KMS-11 (cell line): ENCODE measurements around the gene PDE4D.

ENCODE experiments used
- H2AFZ ChIP-seq: fragments of 200-600 bp; sonication (generic); 2 replicates; pipeline ENCODE4 v1.6.1; 2016; ENCODE audit warnings: antibody characterized with exemption, mixed run types, low read depth
- H3K27ac ChIP-seq: fragments of 200-600 bp; sonication (generic); 2 replicates; pipeline ENCODE4 v1.6.1; 2016; ENCODE audit warnings: mild to moderate bottlenecking, mixed run types
- H3K27me3 ChIP-seq: fragments of 200-600 bp; sonication (generic); 2 replicates; pipeline ENCODE4 v1.6.1; 2017; ENCODE audit warnings: mild to moderate bottlenecking, low read depth, mixed run types, moderate library complexity; ENCODE audit not compliant: insufficient read depth
- H3K36me3 ChIP-seq: fragments of 200-600 bp; sonication (generic); 2 replicates; pipeline ENCODE4 v1.6.1; 2017; ENCODE audit warnings: mild to moderate bottlenecking, mixed run types; ENCODE audit not compliant: insufficient read depth
- H3K4me1 ChIP-seq: fragments of 200-600 bp; sonication (generic); 2 replicates; pipeline ENCODE4 v1.6.1; 2016; ENCODE audit warnings: mild to moderate bottlenecking, low read depth, mixed run types; ENCODE audit not compliant: poor library complexity, severe bottlenecking
- H3K4me2 ChIP-seq: fragments of 200-600 bp; sonication (generic); 2 replicates; pipeline ENCODE4 v1.7.0; 2016; ENCODE audit warnings: mild to moderate bottlenecking, mixed run types
- H3K4me3 ChIP-seq: fragments of 200-600 bp; sonication (generic); IDR thresholded peaks from 2 replicates; pipeline ENCODE4 v1.6.1; 2017; ENCODE audit warnings: low read depth, low read length, mixed read lengths; ENCODE audit not compliant: insufficient read depth
- H3K79me2 ChIP-seq: fragments of 200-600 bp; sonication (generic); 2 replicates; pipeline ENCODE4 v1.6.1; 2016; ENCODE audit warnings: low read depth, mixed run types; ENCODE audit not compliant: insufficient read depth
- H3K9ac ChIP-seq: fragments of 200-600 bp; sonication (generic); 2 replicates; pipeline ENCODE4 v1.6.1; 2016; ENCODE audit warnings: mild to moderate bottlenecking, mixed run types
- H4K20me1 ChIP-seq: fragments of 200-600 bp; sonication (generic); 2 replicates; pipeline ENCODE4 v1.6.1; 2016; ENCODE audit warnings: mild to moderate bottlenecking, mixed run types; ENCODE audit not compliant: insufficient read depth
- TF ChIP-seq, protein P1 (sequence below): fragments of 200-600 bp; sonication (generic); conservative IDR thresholded peaks from 2 replicates; pipeline ENCODE4 v1.6.1; 2017; ENCODE audit warnings: low read depth, mild to moderate bottlenecking, antibody characterized with exemption, low read length, moderate library complexity, mixed read lengths

PDE4D gene

DNA sequence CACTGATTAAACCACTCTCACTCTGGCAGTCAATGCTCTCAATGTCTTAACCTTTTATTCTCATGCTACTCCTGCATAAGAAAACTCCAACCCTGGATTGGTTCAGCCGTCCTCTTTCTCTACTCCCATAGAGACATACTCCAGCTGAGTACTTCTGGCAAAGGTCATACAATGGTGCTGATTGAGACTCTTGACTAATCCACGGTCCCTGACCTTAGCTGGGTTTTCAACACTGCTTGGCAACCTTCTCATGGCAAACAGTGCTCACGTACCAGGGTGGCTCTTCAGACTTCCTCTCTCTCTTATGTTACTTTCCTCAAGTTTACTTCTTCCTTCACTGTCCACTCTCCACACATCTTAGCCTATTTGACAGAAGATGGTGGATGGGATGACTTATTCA, 963.0 kb downstream of the PDE4D start:
- TF ChIP-seq, protein P1, sequence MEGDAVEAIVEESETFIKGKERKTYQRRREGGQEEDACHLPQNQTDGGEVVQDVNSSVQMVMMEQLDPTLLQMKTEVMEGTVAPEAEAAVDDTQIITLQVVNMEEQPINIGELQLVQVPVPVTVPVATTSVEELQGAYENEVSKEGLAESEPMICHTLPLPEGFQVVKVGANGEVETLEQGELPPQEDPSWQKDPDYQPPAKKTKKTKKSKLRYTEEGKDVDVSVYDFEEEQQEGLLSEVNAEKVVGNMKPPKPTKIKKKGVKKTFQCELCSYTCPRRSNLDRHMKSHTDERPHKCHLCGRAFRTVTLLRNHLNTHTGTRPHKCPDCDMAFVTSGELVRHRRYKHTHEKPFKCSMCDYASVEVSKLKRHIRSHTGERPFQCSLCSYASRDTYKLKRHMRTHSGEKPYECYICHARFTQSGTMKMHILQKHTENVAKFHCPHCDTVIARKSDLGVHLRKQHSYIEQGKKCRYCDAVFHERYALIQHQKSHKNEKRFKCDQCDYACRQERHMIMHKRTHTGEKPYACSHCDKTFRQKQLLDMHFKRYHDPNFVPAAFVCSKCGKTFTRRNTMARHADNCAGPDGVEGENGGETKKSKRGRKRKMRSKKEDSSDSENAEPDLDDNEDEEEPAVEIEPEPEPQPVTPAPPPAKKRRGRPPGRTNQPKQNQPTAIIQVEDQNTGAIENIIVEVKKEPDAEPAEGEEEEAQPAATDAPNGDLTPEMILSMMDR = no peak
- no peaks in the 10 kb centered on the region for H3K36me3 ChIP-seq
- no peaks in the 10 kb centered on the region for H3K27me3 ChIP-seq

DNA sequence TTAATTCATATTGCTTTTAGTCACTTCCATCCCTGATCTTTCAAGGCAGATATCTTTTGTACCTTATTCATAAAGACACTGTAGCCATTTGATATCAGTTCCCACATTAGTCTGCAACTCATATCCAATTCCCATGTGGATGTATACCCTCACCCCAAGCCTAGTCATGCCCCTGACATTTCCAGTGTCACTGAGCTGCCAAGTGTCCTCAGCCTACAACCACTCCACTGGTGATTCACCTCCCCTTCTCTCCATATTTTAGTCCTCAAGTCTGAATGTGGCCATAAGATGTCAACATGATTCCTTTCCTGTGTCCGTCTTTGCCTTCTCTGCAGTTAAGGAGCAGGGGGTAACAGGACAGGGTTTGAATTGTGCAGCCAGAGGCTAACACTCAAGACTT, 963.8 kb downstream of the PDE4D start:
- no peaks in the 10 kb centered on the region for H3K36me3 ChIP-seq
- H3K27me3 ChIP-seq = no peaks in the 10 kb centered on the region
- H2AFZ ChIP-seq = no peak overlapping the region
- no peaks in the 10 kb centered on the region for H3K4me1 ChIP-seq
- TF ChIP-seq, protein P1 = no peak
- no peak overlapping the region for H3K27ac ChIP-seq
- H3K4me3 ChIP-seq = no peak overlapping the region
- no peak overlapping the region for H3K9ac ChIP-seq
- no peak overlapping the region for H3K4me2 ChIP-seq
- H4K20me1 ChIP-seq = no peaks in the 10 kb centered on the region
- no peaks in the 10 kb centered on the region for H3K79me2 ChIP-seq

More for the DNA sequence above, 963.0 kb downstream of the PDE4D start:
- Histone ChIP-seq H3K27ac (no peak overlapping the region), H3K79me2 (no peaks in the 10 kb centered on the region), H3K4me3 (no peak overlapping the region), H3K4me2 (no peak overlapping the region), H3K9ac (no peak overlapping the region), H2AFZ (no peak overlapping the region), H4K20me1 (no peaks in the 10 kb centered on the region), H3K4me1 (no peaks in the 10 kb centered on the region)

DNA sequence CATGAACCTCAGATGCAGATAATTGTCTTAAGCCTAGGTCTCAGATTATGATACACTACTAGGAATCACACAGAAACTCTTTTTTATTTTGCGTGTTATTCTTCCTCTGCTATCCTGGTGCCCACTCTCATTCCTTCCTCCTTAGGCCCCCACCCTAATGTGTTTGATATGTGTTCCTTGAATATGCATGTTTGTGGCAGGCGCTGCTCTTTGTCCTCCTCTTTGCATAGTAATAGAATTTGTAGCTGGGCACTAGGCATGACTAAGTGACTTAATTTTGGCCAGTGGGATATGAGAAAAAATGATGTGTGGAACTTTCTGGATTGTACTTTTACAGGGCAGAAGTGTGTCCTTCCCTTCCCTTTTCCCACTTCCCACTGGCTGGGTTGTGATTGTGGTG, 965.6 kb downstream of the PDE4D start:
- TF ChIP-seq, protein P1 = no peak
- Histone ChIP-seq H3K36me3 (no peaks in the 10 kb centered on the region), H3K27me3 (no peaks in the 10 kb centered on the region), H4K20me1 (no peaks in the 10 kb centered on the region), H3K4me2 (no peak overlapping the region), H2AFZ (no peak overlapping the region), H3K4me3 (no peak overlapping the region), H3K79me2 (no peaks in the 10 kb centered on the region), H3K9ac (no peak overlapping the region), H3K27ac (no peak overlapping the region), H3K4me1 (no peaks in the 10 kb centered on the region)

DNA sequence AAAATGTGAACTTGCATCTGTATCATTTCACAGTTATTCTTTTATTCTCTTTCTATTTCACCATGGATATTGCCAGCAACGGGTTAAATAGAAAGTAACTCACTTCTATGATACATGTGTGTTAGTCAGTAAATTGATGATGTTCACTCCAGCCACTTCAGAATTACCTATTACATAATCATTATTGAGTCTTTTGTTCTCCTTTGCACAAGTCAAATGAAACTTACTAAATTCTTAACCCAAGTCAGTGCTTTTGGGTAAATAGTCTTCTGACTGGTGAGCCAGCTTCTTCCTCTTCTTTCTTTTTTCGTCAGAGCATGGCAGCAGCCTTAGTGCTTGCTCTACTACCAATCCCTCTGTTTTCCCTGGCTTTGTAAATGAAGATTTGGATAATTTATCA, 966.3 kb downstream of the PDE4D start:
- H3K27ac ChIP-seq = no peak overlapping the region
- H3K9ac ChIP-seq = no peak overlapping the region
- H3K79me2 ChIP-seq = no peaks in the 10 kb centered on the region
- H3K4me2 ChIP-seq = no peak overlapping the region
- H3K36me3 ChIP-seq = no peaks in the 10 kb centered on the region
- no peaks in the 10 kb centered on the region for H3K27me3 ChIP-seq
- no peak overlapping the region for H3K4me3 ChIP-seq
- H4K20me1 ChIP-seq = no peaks in the 10 kb centered on the region
- no peaks in the 10 kb centered on the region for H3K4me1 ChIP-seq
- no peak overlapping the region for H2AFZ ChIP-seq
- TF ChIP-seq, protein P1 = no peak
